ENCODE data around the gene CDC42EP2. TPM values are rescaled to one million over a fixed set of nuclear protein-coding genes. Genes with fewer than 3 reads are reported as not detected.

Gene CDC42EP2
- total and polyA plus RNA-seq, 2 of the 13 experiments (the other 11 are each of a cell fraction or from before 2014, with no cell fraction given), result 2.3 to 7.1 TPM

DNA sequence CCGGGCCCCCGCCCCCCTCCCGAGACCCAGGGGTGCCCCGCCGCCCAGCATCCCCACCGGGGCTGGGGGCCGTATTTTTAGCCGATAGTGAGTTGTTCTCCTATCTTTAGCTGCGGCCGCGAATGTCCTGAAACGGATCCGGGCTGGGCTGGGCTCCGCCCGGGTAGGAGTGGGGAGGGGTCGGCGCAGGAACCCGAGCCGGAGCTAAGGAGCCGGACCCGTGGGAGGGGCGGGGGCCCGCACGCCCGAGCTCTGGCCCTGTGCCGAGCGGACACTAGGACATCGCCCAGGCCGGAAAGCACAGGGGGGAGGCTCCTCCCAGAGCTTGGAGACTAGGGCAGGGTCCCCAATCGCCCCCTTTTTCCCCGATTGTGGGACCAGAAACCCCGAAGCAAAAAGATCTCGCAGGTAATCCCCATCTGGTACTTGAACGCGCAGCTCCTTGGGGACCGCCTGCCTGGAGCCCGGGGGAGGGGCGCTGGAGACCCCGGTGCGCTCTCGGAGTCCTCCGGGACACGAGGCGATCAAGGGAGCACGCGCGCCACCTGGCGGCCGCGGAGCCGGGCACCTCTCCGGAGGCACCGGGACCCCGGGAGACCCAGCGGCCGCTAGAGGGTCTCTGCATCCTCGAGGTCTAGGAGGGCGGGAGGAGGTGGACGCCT is 669 bp downstream of the CDC42EP2 start (continued):
- TF ChIP-seq ZNF138 (CRISPR knock-in tag; IDR thresholded peaks at IDR 0.05; ENCODE audit: low read depth), result no peak
- no peak for TF ChIP-seq ZNF776 (CRISPR knock-in tag; IDR thresholded peaks at IDR 0.05)
- peak; percentile 57; the same call in 1 of the 2 replicates for TF ChIP-seq HOXA5 (CRISPR knock-in tag; IDR thresholded peaks at IDR 0.05)
- no peak for TF ChIP-seq SRSF4 (IDR thresholded peaks at IDR 0.05; ENCODE audit: low read depth, low read length, poor library complexity, severe bottlenecking)
- TF ChIP-seq KLF11 (CRISPR knock-in tag; IDR thresholded peaks at IDR 0.05), result no peak
- no peak for TF ChIP-seq CCAR2 (optimal IDR thresholded peaks at IDR 0.05; ENCODE audit: low read depth, low read length)
- peak; percentile 35; the same call in 1 of the 2 replicates for TF ChIP-seq MXD3 (CRISPR knock-in tag; IDR thresholded peaks at IDR 0.05)
- TF ChIP-seq, protein P1, sequence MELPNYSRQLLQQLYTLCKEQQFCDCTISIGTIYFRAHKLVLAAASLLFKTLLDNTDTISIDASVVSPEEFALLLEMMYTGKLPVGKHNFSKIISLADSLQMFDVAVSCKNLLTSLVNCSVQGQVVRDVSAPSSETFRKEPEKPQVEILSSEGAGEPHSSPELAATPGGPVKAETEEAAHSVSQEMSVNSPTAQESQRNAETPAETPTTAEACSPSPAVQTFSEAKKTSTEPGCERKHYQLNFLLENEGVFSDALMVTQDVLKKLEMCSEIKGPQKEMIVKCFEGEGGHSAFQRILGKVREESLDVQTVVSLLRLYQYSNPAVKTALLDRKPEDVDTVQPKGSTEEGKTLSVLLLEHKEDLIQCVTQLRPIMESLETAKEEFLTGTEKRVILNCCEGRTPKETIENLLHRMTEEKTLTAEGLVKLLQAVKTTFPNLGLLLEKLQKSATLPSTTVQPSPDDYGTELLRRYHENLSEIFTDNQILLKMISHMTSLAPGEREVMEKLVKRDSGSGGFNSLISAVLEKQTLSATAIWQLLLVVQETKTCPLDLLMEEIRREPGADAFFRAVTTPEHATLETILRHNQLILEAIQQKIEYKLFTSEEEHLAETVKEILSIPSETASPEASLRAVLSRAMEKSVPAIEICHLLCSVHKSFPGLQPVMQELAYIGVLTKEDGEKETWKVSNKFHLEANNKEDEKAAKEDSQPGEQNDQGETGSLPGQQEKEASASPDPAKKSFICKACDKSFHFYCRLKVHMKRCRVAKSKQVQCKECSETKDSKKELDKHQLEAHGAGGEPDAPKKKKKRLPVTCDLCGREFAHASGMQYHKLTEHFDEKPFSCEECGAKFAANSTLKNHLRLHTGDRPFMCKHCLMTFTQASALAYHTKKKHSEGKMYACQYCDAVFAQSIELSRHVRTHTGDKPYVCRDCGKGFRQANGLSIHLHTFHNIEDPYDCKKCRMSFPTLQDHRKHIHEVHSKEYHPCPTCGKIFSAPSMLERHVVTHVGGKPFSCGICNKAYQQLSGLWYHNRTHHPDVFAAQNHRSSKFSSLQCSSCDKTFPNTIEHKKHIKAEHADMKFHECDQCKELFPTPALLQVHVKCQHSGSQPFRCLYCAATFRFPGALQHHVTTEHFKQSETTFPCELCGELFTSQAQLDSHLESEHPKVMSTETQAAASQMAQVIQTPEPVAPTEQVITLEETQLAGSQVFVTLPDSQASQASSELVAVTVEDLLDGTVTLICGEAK (IDR thresholded peaks at IDR 0.05), result no peak
- TF ChIP-seq, protein P1 (CRISPR knock-in tag; IDR thresholded peaks at IDR 0.05), result no peak
- no peak; the same call in 1 of the 2 replicates for TF ChIP-seq FOXP4 (CRISPR knock-in tag; IDR thresholded peaks at IDR 0.05)
- peak; percentile 93 for TF ChIP-seq MYC (CRISPR knock-in tag; IDR thresholded peaks at IDR 0.05; ENCODE audit: borderline replicate concordance)
- TF ChIP-seq SMARCC2 (IDR thresholded peaks at IDR 0.05), result no peak
- TF ChIP-seq, protein P2, sequence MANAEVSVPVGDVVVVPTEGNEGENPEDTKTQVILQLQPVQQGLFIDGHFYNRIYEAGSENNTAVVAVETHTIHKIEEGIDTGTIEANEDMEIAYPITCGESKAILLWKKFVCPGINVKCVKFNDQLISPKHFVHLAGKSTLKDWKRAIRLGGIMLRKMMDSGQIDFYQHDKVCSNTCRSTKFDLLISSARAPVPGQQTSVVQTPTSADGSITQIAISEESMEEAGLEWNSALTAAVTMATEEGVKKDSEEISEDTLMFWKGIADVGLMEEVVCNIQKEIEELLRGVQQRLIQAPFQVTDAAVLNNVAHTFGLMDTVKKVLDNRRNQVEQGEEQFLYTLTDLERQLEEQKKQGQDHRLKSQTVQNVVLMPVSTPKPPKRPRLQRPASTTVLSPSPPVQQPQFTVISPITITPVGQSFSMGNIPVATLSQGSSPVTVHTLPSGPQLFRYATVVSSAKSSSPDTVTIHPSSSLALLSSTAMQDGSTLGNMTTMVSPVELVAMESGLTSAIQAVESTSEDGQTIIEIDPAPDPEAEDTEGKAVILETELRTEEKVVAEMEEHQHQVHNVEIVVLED (CRISPR knock-in tag; IDR thresholded peaks at IDR 0.05; ENCODE audit: borderline replicate concordance), result 0 out of 2 replicates have a peak, but pooled peaks have one; percentile 20
- TF ChIP-seq AHR (CRISPR knock-in tag; IDR thresholded peaks at IDR 0.05), result no peak
- TF ChIP-seq YEATS2 (CRISPR knock-in tag; IDR thresholded peaks at IDR 0.05; ENCODE audit: borderline replicate concordance), result no peak
- no peak for TF ChIP-seq PHF5A (CRISPR knock-in tag; IDR thresholded peaks at IDR 0.05; ENCODE audit: low read depth, unreplicated experiment)
- TF ChIP-seq SRSF1 (optimal IDR thresholded peaks at IDR 0.05; ENCODE audit: low read depth, low read length), result peak; percentile 57
